ENCODE data around the gene HIVEP3.

HIVEP3 gene

DNA sequence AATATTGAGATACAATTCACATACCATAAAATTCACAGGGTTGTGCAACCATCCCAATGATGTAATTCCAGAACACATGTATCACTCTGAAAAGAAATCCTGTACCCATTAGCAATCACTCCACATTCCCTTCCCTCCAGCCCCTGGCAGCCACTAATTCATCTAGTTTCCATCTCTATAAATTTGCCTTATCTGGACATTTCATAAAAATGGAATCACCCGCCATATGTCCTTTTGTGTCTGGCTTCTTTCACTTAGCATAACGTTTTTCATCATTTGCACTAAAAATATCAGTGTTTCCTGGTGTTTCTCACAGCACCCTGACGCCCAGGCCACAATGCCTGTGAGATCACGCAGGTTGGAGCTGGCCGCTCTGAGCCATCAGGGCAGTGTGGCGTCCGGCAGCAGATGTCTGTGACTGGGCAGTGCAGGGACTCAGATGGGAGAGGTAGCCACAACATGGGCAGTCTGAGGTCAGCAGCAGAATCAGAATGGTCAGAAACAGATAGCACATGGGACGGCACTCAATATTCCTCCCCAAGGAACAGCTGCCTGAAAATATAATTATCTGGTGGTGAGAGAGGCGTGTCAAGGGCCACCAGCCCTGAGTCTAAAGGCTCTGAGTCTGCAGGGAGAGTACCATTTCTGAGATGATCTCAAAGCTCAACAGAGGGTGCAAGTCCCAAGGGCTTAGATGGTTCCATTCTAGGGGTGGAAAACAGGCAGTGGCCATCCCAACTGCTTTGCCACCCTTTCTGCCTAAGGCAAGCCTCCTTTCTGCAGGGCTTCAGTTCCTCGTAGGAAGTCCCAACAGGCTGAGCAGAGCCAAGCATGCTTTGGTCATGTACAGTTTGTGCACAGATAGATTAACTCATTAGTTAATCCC is 304.8 kb downstream of the HIVEP3 start:
- DNase-seq (ENCODE audit: low read depth): no peak

DNA sequence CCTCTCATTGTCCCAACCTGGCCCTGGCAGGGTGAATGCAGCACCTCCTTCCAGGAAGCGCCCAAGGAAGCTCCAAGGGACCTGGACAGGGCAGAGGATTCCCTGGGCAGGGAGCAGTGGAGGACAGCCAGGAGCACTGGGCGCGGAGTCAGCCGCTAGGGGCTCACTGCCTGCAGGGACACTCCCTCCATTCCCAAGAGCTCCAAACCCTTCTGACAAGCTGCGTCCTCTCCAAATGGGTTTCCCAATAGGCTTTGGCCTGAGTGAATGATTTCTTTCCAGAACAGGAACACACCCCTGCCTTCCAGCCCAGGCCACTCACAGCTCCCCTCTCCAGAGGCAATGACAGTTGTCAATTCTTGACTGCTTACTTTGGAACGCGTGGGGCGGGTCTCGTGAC is 305.8 kb downstream of the HIVEP3 start:
- no peak for DNase-seq (ENCODE audit: low read depth)

DNA sequence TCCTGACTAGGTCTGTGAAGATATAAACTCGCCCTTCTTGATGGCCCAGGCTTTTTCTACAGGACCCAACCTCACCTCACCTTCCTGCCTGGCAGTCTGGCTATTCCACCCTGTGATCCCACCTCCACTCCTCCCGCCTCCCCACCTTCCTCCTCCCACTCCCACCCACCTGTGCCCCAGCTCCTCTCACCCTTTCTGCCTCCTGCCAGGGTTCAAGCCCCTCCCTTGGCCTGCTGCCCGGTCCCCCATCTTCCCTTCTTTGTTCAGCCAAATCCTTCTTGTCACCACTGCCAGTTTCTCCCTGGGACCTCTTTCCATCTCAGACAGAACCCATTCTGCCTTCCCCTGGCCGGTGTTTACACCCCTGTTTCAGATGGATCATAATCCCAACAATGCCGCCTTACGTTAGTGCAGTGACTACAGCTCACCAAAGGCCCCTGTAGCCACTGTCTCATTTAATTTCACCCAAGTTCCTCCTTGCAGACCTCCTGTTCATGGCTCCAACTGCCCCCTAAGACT is 306.7 kb downstream of the HIVEP3 start:
- no peak for DNase-seq (ENCODE audit: low read depth)

DNA sequence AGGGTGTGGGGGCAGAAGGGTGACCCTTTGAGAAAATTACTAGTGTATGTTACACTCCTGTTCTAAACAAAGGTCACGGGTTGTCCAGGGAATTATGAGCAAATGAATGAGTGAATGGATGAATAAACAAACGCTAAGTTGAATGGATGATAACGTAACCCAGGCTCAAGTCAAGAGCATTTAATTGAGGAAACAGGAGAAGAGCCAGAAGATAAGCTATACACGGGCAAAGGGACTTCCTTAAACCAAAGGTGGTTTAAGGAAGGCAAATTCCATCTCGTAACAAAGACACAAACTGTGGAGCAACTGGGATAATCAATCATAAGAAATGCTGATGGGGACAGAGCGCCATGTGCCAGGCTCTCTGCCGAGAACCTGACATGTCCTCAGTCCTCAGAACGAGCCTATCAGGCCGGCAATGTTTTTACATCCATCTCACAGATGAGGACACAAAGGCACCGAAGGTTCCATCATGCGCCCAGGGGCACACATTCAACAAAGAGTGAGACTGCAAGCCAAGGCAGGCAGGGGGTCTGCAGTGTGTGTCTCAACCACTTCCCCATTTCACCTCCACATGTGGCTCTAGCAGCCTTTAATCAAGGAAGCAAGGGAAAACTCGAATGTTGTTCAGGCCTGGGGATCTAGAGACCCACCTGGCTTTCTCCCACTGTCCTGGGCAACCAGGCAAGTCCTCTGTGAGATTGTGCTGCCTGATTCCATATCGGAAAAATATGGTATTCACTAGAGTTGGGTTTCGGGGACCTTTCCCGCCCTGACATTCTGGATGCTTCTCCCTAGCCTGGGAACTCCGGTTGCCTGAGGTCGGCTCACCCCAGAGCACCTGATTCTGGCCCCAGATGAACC is 307.4 kb downstream of the HIVEP3 start:
- no peak for DNase-seq (ENCODE audit: low read depth)

DNA sequence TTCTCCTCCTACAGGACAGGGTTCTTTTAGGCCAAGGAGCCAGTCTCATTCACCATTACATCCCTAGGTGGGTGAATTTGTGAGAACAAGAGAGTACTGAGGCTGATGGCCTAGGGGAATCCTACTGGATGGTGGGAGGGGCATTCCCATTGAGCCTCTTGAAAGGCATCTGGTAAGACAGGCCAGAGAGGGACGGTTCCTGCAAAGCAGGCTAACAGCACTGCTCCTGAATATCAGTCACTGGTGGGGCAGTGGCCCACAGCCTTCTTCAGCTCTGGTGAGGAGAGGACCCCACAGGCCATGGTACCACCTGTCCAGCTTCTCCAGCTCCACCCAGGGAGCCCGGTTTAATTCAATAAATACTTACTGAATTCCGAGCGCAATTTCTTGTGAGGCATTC is 308.4 kb downstream of the HIVEP3 start:
- DNase-seq (ENCODE audit: low read depth): no peak

DNA sequence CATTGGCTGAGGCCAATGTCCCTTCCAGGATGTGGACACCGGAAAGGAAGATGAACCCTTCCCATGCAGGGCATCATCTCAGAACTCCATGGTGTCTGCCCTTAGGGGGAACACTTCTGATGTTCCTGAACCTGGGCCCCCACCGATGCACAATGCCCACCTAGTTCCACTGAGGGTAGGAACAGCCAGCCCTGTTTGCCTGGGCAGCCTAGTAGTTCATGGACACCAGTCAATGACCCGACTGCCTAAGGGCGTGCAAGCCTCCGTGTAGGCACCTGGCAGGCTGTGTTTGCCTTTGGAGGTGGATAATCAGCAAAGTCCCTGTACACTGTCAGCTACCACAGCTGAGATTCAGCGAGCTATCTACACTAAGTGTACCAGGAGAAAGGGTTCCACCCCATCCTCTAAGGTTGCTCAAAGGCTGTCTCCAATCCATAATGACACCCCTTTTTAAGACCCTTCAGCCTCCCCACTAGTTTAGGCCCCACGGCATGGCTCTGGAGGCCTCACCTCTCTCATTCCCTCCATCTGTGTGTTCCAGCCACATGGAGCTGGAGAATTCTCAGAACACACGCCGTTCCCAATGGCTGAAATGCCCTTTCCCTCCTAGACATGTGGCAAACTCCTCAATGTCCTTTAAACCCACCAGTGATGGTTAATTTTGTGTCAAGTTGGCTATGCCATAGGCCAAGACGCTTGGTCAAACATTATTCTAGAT is 309.4 kb downstream of the HIVEP3 start:
- no peak for DNase-seq (ENCODE audit: low read depth)

DNA sequence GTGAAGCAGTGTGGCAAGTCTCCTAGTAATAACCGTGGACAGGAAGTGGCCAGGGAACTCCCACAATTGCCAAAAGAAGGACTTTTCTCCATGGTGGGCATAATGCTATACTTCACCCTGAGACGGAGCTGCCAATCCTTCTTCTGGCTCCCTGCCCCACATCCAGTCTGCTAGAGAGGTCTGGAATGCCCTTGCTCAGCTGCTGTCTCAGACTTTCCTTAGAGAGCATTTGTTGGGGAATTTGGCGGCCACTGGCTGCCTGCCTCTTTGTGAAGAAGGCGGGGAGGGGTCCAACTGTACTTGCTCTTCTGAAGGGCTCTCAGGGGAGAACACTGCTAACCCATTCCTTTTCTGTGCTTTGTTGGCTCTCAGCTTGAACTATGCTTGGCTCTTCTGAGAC is 310.5 kb downstream of the HIVEP3 start:
- DNase-seq (ENCODE audit: low read depth): no peak

DNA sequence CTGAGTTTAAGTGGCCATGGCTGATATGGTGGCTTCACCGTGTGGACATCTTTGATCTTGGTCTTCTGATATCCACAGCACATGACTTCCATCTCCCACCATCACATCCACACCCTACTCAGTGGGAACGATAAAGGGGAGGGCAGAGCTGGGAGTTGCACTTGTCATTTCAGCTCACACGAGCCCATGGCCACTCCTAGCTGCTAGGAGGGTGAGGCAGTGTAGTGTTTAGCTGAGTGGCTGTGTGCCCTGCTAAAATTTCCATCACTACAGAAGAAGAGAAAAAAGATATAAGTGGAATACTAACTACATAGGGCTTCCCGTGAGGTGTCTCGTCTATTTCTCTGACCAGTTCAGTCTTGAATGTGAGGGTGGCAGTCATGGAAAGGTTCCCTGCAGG is 310.9 kb downstream of the HIVEP3 start:
- no peak for DNase-seq (ENCODE audit: low read depth)

DNA sequence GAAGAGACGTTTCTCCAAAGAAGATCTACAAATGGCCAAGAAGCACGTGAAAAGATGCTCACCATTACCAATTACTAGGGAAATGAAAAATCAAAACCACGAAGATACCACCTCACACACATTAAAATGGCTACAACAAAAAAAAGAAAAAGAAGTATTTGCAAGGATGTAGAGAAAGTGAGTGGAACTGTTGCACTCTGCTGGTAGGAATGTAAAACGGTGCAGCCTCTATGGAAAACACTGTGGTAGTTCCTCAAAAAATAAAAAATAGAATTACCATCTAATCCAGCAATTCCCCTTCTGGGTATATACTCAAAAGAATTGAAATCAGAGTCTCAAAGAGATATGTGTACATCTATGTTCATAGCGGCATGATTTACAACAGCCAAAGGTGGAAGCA is 318.8 kb downstream of the HIVEP3 start:
- DNase-seq (ENCODE audit: low read depth): no peak

DNA sequence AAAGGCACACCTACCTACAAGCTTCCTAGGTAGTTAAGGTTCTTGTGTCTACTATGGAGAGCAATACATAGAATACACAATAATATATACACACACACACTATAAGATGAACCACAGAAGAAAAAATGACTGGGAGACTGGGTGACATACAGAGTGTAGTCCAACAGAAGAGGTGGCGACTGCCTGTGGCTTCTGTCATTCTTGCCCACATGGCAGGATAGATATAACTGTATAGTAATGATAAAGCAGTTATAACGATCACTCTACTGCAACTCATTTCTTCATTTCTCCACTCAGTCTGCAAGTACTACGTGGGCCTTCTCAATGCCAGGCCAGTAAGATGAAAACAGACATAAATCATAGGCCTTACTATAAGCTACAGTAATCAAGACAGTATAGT is 320.4 kb downstream of the HIVEP3 start:
- no peak for DNase-seq (ENCODE audit: low read depth)

DNA sequence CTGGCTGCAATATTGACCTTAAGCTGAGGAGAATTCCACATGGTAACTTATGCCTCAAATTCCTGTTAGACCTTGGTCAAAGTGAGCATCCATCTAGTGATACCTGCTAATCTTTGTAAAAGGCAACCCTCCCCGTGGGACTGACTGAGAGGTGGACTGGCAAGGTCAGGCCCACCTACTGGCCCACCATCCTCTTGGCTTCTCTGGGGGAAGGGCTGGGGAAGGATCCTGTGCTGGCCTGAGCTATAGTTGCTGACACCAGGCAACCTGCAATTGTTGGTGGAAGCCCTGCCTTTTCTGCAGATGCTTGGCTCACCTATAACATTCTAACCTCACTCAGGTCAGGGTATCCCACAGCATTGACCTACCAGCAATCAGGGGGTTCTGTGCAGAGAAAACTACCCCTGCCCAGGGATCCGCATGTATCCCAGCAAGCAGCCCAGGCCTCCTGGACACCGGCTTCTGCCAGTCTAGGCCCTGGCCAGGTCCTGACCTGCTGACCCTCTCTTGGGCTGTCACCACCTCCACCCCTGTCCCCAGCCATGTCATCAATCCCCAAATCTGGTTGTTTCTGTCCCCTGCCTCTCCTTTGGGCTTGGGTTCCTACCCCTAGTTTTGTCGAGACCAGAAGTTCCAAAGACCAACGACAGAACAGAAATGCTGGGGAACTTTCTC is 326.1 kb downstream of the HIVEP3 start:
- no peak for DNase-seq (ENCODE audit: low read depth)

DNA sequence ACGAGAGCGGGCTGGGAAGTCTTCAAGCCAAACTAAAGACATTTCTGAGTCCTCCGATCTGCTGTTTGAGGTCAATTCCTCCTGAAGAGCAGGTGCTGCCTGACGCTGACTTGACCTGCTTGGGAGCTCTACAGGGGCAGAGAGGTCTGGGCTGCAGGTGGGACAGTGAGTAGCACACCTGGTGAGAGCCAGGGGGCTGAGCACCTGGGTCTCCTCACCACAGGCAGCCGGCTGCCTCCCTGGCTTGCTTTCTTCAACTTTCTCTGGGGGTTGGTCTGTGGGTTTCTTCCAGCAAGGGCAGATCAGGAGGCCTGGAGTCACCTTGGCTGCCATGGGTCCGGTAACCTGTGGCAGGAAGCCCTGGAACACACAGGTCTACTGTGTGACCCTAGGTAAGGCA is 326.8 kb downstream of the HIVEP3 start:
- no peak for DNase-seq (ENCODE audit: low read depth)

DNA sequence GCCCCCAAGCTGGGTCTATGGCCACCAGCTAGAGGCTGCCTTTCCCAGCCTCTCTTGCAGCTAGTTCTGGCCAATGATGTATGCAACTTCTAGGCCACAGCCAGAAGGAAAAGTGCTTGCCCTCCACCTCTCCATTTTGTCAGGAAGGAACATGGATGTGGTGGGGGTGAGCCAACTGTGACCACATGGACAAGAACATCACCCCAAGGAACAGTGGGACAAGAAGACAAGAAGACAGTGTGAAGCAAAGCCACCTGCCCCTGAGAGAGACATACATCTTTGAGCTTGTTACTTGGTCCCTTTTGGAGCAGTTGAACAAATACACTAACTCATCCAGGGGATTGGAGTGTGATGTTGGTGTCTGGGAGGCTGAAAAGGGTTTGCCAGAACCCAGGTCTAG is 328.4 kb downstream of the HIVEP3 start:
- no peak for DNase-seq (ENCODE audit: low read depth)

DNA sequence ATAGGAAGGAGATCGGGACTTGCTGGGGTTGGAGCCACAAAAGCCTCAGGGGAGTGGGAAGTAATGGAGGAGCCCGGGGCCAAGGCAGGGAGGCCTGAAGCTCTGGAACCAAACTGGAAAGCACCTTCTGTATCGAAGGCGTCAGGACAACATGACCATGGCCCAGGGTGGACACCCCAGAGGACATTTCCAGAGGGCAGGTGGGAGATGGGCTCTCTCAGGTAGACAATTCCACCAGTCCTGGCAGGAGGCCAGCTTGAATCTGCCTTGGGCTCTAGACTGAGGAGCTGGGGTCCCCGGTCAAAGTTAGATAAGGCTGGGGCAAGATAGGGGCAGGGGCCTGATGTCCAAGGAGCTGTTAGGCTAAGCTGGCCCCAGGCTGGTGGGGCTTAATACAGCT is 329.3 kb downstream of the HIVEP3 start:
- DNase-seq (ENCODE audit: low read depth): no peak

DNA sequence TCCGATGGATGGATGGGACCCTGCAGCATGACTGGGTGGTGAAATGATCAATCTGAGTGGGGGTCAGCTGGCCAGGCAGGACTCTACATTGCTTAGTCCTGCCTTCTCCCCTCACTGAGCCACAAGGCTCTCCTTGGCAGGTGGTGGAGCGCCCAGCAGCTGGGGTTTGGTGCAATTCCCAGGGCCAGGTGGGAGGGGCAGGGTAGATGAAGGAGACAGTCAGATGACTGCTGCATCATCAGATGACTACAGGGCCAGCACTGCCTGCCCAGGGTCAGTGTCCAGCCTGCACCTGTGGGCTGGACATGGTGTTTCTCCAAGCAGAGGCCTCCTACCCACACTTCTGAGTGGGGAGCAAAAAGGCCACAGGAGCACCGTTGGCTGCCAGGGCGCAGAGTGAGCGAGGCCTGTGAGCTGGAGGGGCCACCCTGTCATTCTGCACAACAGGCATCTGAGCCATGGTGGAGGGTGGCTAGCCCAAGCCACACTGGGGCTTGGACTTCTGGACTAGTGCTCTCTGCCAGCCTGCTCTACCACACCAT is 330.3 kb downstream of the HIVEP3 start:
- no peak for DNase-seq (ENCODE audit: low read depth)

DNA sequence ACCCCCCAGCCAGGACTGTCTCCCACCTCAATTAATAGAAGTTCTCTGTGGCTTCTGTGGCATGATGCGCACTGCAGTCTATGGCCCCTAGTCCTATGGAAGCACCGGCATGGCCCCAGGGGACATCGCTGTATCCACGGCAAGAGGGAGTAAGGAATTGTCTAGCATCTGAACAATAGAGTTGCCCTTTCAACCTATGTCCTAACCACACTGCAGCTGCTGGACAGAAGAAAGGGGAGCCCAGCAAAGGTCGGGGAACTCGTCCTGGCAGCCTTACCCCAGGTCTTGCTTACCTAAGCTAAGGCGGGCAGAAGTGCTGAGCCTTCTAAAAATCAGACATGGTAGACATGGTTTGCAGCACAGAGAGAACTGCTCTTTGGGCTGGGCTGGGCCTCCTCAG is 330.9 kb downstream of the HIVEP3 start:
- no peak for DNase-seq (ENCODE audit: low read depth)

DNA sequence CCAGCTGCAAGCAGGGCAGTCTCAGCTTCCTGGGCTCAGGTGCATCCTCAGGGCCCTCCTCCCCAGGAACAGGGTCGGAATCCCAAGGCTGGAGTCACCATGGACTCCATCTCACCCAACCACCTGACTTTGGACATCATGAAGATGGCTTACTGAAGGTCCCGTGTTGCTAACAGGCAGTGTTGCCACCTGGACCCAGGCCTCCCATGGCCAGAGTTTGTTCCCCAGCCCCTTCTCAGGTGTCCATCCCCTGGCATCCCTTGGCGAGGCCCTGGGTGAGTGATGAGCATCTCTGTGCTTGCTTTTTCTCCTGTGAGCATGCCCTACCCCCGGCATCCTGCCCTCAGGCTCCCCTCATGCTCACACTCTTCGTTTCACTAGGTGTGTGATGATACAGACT is 332.5 kb downstream of the HIVEP3 start:
- no peak for DNase-seq (ENCODE audit: low read depth)

DNA sequence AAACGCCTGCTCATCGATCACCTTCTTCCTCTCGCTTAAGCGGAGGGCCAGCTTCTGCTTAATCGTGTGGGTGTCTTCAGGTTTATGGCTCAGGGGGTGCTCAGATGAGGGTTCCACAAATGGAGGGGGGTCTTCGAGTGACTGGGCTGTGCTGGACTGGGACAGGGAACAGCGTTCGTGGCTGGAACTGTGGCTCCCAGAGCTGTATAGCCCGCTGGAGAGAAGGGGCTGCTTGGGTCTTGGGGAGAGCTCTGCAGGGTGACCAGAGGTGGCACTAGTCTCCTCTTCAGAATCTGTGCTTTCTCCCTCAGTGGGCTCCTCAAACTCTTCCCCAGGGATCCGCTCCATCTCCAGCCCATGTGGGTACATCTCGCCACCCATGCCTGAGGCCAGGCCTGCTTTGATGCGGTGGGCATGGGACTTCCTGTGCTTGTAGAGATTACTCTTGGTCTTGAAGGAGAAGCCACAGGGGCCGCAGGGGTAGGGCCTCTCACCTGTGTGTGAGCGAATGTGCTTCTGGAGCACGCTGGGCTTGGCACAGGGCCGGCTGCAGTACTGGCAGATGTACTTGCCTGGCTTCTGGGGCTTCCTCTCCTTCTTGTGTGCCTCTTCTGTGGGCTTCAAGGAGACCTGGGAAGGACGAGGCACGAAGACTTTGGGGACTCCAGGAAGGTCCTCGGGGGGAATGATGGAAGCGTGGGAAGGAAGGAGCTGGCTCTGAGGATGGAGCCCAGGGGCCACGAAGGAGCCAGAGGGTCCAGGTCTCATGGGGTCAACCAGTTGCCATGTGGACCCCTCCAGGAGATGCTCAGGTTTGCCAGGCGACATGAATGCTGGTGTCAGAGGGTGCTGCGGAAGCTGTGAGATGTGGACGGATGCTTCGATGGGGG is 334.8 kb downstream of the HIVEP3 start:
- no peak for DNase-seq (ENCODE audit: low read depth)

DNA sequence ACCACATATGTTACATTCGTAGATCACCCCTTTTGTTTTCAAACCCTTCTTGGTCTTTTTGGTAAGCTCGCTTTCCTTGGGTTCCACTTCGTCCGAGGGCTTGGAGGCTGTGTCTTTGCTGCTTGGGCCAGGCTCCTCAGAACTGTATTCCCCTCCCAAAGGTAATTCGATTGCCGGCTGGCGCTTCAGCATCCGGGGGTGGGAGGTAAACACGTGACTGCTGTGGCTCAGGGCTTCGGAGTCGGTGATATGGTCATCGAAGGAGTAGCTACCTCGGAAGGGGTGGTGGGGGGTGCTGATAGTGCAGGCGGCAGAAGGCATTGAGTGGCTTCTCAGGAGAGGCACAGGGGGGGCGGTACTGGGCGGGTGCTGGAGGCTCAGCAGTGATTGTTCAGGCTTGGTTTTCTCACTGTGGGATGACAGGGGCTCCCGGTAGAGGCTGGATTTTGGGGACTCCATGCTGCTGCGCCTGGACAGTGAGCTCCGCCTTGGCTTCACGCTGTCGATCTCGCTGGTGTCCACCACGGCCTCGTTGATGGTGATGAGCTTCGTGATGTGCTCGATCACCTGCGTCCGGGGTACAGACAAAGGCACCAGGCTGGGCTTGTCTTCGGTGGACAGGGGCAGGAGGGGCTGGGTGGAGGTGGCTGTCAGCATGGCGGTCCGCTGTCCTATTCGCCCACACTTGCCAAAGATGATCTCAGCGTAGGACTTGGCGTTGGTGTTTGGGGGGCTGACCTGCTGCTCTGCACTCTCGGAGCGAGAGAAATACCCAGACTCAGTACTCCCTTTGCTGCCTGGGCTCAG is 335.7 kb downstream of the HIVEP3 start:
- no peak for DNase-seq (ENCODE audit: low read depth)

DNA sequence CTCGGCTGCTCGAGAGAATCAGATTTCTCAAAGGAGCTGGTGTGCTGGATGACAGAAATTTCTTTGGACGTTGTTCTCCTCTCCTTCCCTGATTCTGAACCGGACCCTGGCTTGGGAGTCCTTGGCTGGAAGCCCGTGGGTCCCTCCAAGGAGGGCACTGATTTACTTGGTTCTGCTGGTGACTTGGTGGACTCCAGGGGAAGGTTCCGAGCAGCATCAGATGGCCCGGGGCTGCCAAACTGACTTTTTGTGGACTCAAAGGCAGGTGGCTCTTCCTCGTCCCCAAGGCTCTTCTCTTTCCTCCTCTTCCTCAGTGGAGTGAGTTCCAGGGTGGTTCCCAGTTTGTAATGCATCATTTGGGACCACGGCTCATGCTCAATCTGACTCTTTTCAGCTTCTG is 336.4 kb downstream of the HIVEP3 start:
- DNase-seq (ENCODE audit: low read depth): no peak

Data from stimulated activated CD8-positive, alpha-beta memory T cell treated with anti-CD3 and anti-CD28 coated beads, Interleukin-15, amount 100 ng/mL, for 24 hours (primary cell).